Fibroblast of upper back skin (primary cell): ENCODE measurements around the gene PHF20.
"Not testable (repeated sequence)": the region's sequence is repeated elsewhere in the genome, so short reads cannot be mapped to it uniquely, and the experiment has no call there.

ENCODE experiments used
- DNase-seq: peaks from one replicate; pipeline ENCODE4 v3.0.0-alpha.2; 2013

The PHF20 gene

DNA sequence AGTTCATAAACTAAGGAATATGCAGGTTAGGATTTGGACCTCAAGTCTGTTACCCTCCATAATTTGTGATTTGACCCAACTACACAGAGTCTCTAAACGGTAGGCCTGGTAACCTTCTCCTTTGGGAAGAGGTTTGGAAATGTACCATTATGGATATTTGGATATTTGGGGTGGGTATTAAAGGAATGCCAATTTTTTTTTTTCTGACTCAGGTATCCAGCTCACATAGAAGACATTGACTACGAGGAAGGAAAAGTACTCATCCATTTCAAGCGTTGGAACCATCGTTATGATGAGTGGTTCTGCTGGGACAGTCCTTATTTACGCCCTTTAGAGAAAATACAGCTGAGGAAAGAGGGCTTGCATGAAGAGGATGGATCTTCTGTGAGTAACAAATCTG is 70.5 kb downstream of the PHF20 start:
- no peak for DNase-seq

- not testable (repeated sequence) for DNase-seq
Measured at GRCh38 chr20:35843894-35844293, 72.1 kb downstream of the PHF20 start.

GRCh38 chr20:35845561-35845960 is 73.7 kb downstream of the PHF20 start:
- no peak for DNase-seq

DNA sequence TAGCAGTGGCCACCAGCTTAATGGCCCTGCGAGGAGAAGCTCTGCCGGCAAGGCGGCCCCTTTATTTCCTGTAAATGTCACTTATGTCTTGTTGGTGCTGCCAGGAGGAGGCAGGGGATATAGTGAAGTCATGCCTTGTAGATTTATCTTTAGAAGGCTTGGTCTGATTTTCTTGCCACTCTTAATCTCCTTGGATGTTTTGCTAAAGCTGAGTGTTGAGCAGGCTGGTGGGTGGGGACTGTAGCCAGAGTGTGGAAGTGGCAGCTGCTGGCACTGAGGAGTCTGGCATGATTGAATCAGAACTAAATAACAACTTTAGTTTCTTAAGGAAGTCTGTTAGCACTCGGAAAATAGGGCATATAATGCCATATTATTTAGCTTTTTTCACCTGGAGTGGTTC is 77.9 kb downstream of the PHF20 start:
- no peak for DNase-seq

DNA sequence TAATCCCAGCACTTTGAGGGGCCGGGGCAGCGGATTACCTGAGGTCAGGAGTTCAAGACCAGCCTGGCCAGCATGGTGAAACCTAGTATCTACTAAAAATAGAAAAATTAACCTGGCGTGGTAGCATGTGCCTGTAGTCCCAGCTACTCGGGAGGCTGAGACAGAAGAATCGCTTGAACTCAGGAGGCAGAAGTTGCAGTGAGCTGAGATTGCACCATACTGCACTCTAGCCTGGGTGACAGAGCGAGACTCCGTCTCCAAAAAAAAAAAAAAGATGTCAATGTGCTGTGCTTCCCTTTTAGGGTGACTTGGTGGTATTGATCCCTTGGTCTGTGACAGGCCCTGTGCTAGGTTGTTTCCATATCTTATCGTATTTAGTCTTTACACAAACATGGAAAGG is 79.8 kb downstream of the PHF20 start:
- DNase-seq, result not testable (repeated sequence)

GRCh38 chr20:35854713-35855348 is 83.0 kb downstream of the PHF20 start:
- peak; percentile 29 for DNase-seq

GRCh38 chr20:35855641-35856040 is 83.8 kb downstream of the PHF20 start:
- DNase-seq, result not testable (repeated sequence)

DNA sequence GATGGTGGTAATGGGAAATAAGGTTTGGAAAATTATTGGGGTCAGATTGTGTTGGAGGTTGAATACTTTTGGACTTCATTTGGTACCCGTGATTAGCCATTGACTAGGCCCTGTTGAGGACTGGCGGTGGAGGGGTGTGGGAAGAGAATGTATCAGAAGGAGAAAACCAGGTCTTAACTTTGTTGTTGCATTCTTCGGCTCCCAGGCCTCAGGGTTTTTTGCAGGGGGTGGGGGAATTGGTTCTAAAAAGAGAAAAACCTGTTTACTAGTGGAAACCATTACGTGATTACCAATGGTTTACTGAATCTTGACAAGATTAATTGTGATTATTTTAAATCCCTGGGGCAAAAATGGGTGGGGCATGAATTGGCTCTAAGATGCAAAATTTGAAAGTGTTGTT is 85.1 kb downstream of the PHF20 start:
- DNase-seq, result no peak

DNA sequence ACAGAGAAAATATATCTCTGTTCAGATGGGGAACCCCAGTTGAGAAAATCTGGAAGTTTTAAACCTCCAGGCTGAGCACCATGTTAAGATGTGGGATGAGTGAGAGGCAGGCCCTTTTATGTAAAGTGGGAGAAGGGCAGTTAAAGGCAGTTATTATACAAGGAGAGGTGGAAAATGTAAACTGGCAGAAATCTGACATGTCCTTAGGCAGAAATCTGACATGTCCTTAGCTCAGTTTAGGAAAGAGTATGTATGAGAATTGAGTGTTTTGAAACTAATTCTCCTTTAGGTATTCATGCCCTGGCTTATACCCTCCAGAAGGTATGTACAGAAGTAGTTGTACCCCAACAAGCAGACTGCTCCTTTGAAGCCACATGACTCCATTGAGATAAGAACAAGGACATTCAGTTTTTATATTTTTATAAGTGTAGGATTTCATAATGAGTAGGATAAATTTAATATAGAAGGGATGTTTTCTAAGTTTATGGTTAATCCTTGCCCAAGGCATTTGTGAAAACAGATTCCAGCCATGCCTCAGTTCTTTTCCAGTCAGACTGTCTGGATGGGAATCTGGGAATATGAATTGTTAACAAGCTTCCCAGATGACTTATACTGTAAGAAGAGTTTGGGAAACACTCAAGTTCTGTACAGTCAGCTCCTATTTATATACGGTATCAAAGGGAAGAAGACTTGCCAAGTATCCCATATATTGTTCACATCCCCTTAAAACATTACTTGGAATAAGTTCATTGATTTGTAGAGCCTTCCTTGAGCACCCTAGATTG is 94.8 kb downstream of the PHF20 start:
- peak; percentile 71 for DNase-seq

- DNase-seq, result no peak
Measured at GRCh38 chr20:35870541-35871258, 98.9 kb downstream of the PHF20 start.

- DNase-seq, result peak; percentile 36
Measured at GRCh38 chr20:35871259-35871771, 99.5 kb downstream of the PHF20 start.

GRCh38 chr20:35876033-35876320 is 104.2 kb downstream of the PHF20 start:
- no peak for DNase-seq

- DNase-seq, result no peak
Measured at GRCh38 chr20:35877611-35878010, 105.8 kb downstream of the PHF20 start.

GRCh38 chr20:35878113-35878625 is 106.4 kb downstream of the PHF20 start:
- no peak for DNase-seq

- no peak for DNase-seq
Measured at GRCh38 chr20:35881676-35882075, 109.9 kb downstream of the PHF20 start.

DNA sequence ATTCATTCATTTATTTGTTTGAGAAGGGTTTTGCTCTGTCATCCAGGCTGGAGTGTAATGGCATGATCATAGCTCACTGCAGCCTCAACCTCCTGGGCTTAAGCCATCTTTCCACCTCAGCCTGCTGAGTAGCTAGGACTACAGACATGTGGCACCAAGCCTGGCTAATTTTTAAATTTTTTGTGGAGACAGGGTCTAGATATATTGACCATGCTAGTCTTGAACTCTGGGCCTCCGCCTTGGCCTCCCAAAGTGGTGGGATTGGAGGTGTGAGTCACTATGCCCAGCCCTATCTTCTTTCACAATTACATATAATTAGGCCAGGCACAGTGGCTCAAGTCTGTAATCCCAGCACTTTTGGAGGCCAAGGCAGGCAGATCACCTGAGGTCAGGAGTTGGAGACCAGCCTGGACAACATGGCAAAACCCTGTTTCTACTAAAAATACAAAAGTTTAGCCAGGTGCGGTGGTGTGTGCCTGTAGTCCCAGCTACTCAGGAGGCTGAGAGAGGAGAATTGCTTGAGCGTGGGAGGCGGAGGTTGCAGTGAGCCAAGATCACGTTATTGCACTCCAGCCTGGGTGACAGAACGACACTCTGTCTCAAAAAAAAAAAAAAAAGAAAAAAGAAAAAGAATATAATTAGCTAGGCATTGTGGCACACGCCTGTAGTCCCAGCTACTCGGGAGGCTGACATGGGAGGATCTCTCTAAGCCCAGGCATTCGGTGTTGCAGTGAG is 110.8 kb downstream of the PHF20 start:
- DNase-seq, result peak; percentile 19

- DNase-seq, result no peak
Measured at GRCh38 chr20:35883336-35883777, 111.5 kb downstream of the PHF20 start.

DNA sequence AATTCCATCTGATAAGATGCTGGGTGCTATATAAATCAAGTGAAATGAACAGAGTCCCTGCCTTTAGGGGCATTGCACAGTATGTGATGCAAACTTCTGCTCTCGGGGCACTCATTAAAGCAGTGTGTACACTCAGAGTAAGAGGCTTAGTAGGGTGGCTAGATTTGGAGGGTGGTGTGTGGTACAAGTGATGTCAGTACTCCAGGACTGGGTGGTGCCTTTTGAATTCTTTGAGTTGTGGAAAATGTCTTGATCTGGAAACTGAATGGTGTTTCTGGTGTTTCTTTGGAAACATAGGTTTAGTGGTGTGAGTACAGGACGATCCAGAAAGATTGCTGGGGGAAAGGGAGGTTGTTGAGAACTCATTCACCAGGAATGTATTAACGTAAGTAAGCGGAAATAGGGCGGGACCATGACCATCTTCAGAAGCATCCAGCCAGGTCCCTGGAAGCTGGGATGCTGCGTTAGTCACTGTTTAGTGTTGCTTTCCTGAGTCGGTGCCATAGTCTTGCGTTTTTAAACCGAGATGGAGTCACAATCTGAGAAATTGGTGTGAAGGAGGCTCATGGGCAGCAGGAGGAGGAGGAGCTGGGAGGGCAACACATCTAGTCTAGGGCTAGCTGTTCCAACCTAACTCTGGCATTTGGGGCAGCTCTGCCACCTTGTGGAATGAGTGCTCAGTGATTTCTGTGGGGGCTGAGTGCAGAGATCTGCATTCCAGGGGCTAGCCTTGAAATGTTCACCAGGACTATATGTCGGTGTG is 112.1 kb downstream of the PHF20 start:
- DNase-seq, result peak; percentile 98

DNA sequence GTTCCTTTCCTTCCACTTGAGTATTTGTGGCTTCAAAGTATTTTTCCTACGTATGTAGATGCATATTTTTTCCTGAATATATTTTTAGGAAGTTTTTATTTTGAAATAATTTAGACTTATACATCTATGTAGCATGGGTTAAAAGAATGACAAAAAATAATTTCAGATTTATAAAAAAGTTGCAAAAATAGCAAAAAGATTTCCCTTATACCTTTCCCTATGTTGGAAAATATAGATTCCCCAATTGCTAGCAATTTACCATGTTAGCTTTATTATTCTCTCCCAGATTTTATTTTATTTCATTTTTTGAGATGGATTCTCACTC is 112.7 kb downstream of the PHF20 start:
- no peak for DNase-seq

GRCh38 chr20:35885212-35885611 is 113.4 kb downstream of the PHF20 start:
- no peak for DNase-seq

- DNase-seq, result no peak
Measured at GRCh38 chr20:35886537-35886936, 114.7 kb downstream of the PHF20 start.

- DNase-seq, result no peak
Measured at GRCh38 chr20:35887393-35888064, 115.7 kb downstream of the PHF20 start.
